Naive B cell (primary cell): ENCODE data around the gene HES6. TPM values are rescaled to one million over a fixed set of nuclear protein-coding genes. Genes with fewer than 3 reads are reported as not detected.
A peak's percentile ranks its signal among the peaks of the same experiment; 100 is the strongest.

ENCODE experiments used
- ATAC-seq, 2 donors: fragments of 150-1000 bp; cut with Tn5 transposase; 2 replicates each; pipeline ENCODE4 v1.10.0; 2021; ENCODE audit warnings: low read depth in 2 of 2, mild to moderate bottlenecking in 2 of 2, moderate library complexity in 2 of 2
- DNase-seq: peaks from one replicate; pipeline ENCODE4 v3.0.0; 2022
- H3K27ac Mint-ChIP-seq, 6 donors: one replicate each; pipeline ENCODE4 v1.8.0; 2020 to 2022; ENCODE audit warnings: mild to moderate bottlenecking in 6 of 6, mixed read lengths in 6 of 6, moderate library complexity in 5 of 6, inconsistent platforms in 2 of 6
- H3K27me3 Mint-ChIP-seq, 3 donors: one replicate each; pipeline ENCODE4 v1.8.0; 2021 to 2022; ENCODE audit warnings: mixed read lengths in 3 of 3, mild to moderate bottlenecking in 1 of 3
- H3K36me3 Mint-ChIP-seq, 2 donors: one replicate each; pipeline ENCODE4 v1.8.0; 2020 to 2022; ENCODE audit warnings: mixed read lengths in 2 of 2, inconsistent platforms in 1 of 2, mild to moderate bottlenecking in 1 of 2
- H3K4me1 Mint-ChIP-seq, 3 donors: one replicate each; pipeline ENCODE4 v1.8.0; 2020 to 2022; ENCODE audit warnings: mixed read lengths in 3 of 3, inconsistent platforms in 1 of 3, mild to moderate bottlenecking in 1 of 3, moderate library complexity in 1 of 3
- H3K4me3 Mint-ChIP-seq, 8 donors: one replicate each; pipeline ENCODE4 v1.8.0; 2020 to 2022; ENCODE audit warnings: mild to moderate bottlenecking in 8 of 8, mixed read lengths in 8 of 8, moderate library complexity in 8 of 8, inconsistent platforms in 2 of 8
- H3K9me3 Mint-ChIP-seq, 7 donors: one replicate each; pipeline ENCODE4 v1.8.0; 2020 to 2022; ENCODE audit warnings: mixed read lengths in 7 of 7, mild to moderate bottlenecking in 5 of 7, inconsistent platforms in 2 of 7, moderate library complexity in 1 of 7
- polyA plus RNA-seq, 6 donors: library from polyadenylated mRNA; unstranded; fragments of 300-500 nt; fragmentation: Illumina TruSeq; gene quantifications; one replicate each; pipeline ENCODE4 v1.2.3, GENCODE V29; 2021; ENCODE audit warnings: low read depth in 6 of 6

Gene HES6
- polyA plus RNA-seq, 6 donors from 2014 or later, result 2.5 to 6.9 (median 3.9) TPM

DNA sequence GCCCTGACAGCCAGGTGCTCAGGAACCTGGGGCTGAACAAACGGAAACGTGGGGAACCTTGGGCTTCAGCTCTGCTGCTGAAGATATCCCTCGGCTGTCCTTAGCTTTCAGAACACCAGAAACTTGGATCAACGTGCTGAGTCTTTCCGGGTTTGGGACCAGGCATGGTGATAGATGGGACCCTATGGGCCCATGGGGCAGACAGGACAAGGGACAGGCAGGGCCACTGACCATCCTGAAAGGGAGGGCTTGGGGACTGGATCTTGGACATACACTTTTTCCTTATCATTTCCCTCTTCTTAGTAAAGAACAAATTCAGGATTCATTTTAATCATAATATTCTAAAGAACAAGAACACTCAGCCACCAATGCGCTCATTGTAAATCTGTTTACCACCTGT lies 16.3 kb upstream of the HES6 start:
- Mint-ChIP-seq H3K9me3 (no peaks in the 10 kb centered on the region), H3K27me3 (no peaks in the 10 kb centered on the region), H3K36me3 (no peaks in the 10 kb centered on the region), H3K4me1 (peaks cover 0 to 3% (median 0%) of the 10 kb centered on the region in 3 donors), H3K27ac (peak overlapping the region in 1 of 6 donors; percentile 36), H3K4me3 (no peak overlapping the region)
- DNase-seq (no peak), ATAC-seq (no peak)

GRCh38 chr2:238255636-238256035 lies 15.8 kb upstream of the HES6 start:
- Mint-ChIP-seq H3K4me1 (peaks cover 0 to 3% (median 0%) of the 10 kb centered on the region in 3 donors), H3K27me3 (no peaks in the 10 kb centered on the region), H3K4me3 (no peak overlapping the region), H3K9me3 (no peaks in the 10 kb centered on the region), H3K36me3 (no peaks in the 10 kb centered on the region), H3K27ac (no peak overlapping the region)
- no peak for DNase-seq
- no peak for ATAC-seq

DNA sequence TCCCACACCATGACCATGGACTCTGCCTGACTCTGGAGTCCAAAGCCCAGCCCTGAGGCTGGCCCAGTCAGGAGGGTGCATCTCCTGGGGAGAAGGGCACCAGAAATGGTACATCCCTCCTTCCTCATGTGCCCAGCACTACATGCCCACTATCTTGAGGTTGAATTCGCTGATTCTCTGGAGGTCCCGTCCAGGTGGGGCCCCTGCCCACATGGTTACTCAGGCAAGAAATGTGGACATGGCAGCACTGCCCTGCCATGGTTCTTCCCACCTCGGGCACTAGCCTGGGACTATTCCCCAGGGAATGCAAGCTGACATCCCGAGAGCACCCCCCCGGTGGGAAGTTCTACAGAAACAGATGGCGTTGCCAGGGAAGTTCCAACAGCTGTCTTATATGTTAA lies 15.3 kb upstream of the HES6 start:
- no peak for DNase-seq
- Mint-ChIP-seq H3K4me3 (no peak overlapping the region), H3K36me3 (no peaks in the 10 kb centered on the region)

GRCh38 chr2:238254095-238254723 lies 14.4 kb upstream of the HES6 start:
- peak overlapping the region in 2 of 6 donors; percentile 34 to 97 for H3K27ac Mint-ChIP-seq
- no peak for ATAC-seq
- no peak overlapping the region for H3K4me3 Mint-ChIP-seq
- no peaks in the 10 kb centered on the region for H3K27me3 Mint-ChIP-seq
- no peaks in the 10 kb centered on the region for H3K36me3 Mint-ChIP-seq
- peaks cover 0 to 3% (median 0%) of the 10 kb centered on the region in 3 donors for H3K4me1 Mint-ChIP-seq
- DNase-seq, result no peak
- no peaks in the 10 kb centered on the region for H3K9me3 Mint-ChIP-seq

More for the DNA sequence above, 15.3 kb upstream of the HES6 start:
- no peaks in the 10 kb centered on the region for H3K27me3 Mint-ChIP-seq
- H3K27ac Mint-ChIP-seq, result no peak overlapping the region
- H3K4me1 Mint-ChIP-seq, result peaks cover 0 to 3% (median 0%) of the 10 kb centered on the region in 3 donors
- ATAC-seq, result no peak
- no peaks in the 10 kb centered on the region for H3K9me3 Mint-ChIP-seq

- H3K36me3 Mint-ChIP-seq, result no peaks in the 10 kb centered on the region
- H3K4me3 Mint-ChIP-seq, result peak overlapping the region in 1 of 8 donors; percentile 78
- no peaks in the 10 kb centered on the region for H3K9me3 Mint-ChIP-seq
- peaks cover 0 to 3% (median 1%) of the 10 kb centered on the region in 3 donors for H3K4me1 Mint-ChIP-seq
- H3K27me3 Mint-ChIP-seq, result no peaks in the 10 kb centered on the region
- DNase-seq, result no peak
- ATAC-seq, result no peak
- peak overlapping the region in 1 of 6 donors; percentile 32 for H3K27ac Mint-ChIP-seq
These were observed 13.2 kb upstream of the HES6 start for GRCh38 chr2:238252766-238253630.

DNA sequence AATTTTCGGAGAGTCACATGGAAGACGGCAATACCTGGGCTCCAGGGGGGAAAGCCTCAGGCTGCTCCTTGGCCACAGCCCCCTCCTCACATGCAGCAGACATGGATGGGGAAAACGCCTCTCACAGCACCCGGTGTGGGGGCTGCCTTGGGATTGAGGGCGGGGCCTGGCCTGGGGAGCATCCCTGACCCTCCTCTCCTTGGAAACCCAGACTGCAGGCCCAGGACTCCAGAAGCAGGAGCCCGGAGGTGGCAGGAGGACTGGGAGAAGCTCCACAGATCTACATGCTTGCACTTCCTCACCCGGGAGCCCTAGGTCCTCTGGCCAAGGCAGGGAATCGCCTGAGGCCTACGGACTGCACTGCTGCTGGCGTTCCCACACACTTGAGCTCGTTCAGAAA lies 12.1 kb upstream of the HES6 start:
- peaks cover 0 to 9% (median 3%) of the 10 kb centered on the region in 3 donors for H3K4me1 Mint-ChIP-seq
- no peaks in the 10 kb centered on the region for H3K36me3 Mint-ChIP-seq
- no peak overlapping the region for H3K4me3 Mint-ChIP-seq
- H3K27me3 Mint-ChIP-seq, result no peaks in the 10 kb centered on the region
- H3K9me3 Mint-ChIP-seq, result no peaks in the 10 kb centered on the region
- no peak overlapping the region for H3K27ac Mint-ChIP-seq
- ATAC-seq (no peak), DNase-seq (no peak)

DNA sequence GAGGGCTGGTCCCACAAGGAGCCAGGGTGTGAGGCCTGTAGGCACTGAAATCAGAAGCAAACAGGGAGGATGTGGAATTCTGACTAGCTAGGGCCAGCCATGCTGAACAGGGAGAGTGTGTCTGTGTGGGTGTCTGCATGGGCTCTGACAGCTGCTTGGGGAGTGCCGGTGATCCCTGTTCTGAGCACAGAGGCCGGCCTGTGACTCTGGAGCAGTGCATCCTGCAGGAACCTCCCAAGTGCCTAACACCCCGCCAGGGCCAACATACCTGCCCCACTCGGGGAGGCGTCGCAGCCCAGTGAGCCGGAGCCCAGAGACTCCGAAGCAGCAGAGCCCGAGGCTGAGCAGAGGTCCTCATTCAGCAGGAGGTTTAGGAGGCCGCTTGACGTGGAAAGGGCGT lies 11.5 kb upstream of the HES6 start:
- Mint-ChIP-seq H3K36me3 (peaks cover under 1 to 2% of the 10 kb centered on the region in 2 donors), H3K9me3 (no peaks in the 10 kb centered on the region), H3K27me3 (no peaks in the 10 kb centered on the region), H3K4me1 (peaks cover 0 to 9% (median 3%) of the 10 kb centered on the region in 3 donors), H3K27ac (peak overlapping the region in 2 of 6 donors; percentile 65 to 75), H3K4me3 (no peak overlapping the region)
- no peak for ATAC-seq
- no peak for DNase-seq

DNA sequence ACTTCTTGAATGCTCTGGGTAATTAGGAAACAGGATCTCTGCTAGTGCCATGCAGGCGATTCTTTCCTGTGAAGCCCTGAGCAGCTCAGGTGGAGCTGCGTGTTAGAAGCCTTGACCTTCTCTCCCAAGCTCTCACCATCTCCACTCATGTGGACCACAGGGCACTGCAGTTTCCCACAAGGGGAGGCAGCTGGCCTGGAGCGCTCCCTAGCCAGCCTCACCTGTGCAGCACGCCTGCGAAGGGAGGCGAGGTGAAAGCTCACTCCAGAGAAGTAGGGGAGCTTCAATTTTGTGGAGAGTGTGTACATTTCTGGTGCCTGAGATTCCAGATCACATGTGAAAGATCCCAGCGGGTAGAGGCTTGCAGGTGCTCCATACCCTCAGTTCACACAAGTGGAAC lies 11.1 kb upstream of the HES6 start:
- DNase-seq, result no peak
- Mint-ChIP-seq H3K4me1 (peaks cover 0 to 9% (median 3%) of the 10 kb centered on the region in 3 donors), H3K27ac (peak overlapping the region in 1 of 6 donors; percentile 75), H3K36me3 (peaks cover 4 to 6% of the 10 kb centered on the region in 2 donors), H3K9me3 (no peaks in the 10 kb centered on the region), H3K27me3 (no peaks in the 10 kb centered on the region), H3K4me3 (no peak overlapping the region)
- no peak for ATAC-seq

GRCh38 chr2:238247841-238248453 lies 8.1 kb upstream of the HES6 start:
- no peak overlapping the region for H3K4me3 Mint-ChIP-seq
- H3K4me1 Mint-ChIP-seq, result peaks cover 0 to 9% (median 0%) of the 10 kb centered on the region in 3 donors
- ATAC-seq (no peak), DNase-seq (no peak)
- H3K36me3 Mint-ChIP-seq, result peaks cover 6 to 8% of the 10 kb centered on the region in 2 donors
- peak overlapping the region in 1 of 6 donors; percentile 73 for H3K27ac Mint-ChIP-seq
- no peaks in the 10 kb centered on the region for H3K27me3 Mint-ChIP-seq
- no peaks in the 10 kb centered on the region for H3K9me3 Mint-ChIP-seq

GRCh38 chr2:238247002-238247822 lies 7.4 kb upstream of the HES6 start:
- Mint-ChIP-seq H3K36me3 (peaks cover 6 to 8% of the 10 kb centered on the region in 2 donors), H3K27ac (peak overlapping the region in 2 of 6 donors; percentile 49 to 73)
- DNase-seq, result no peak

GRCh38 chr2:238244151-238244550 lies 4.3 kb upstream of the HES6 start:
- Mint-ChIP-seq H3K27ac (no peak overlapping the region), H3K9me3 (peaks cover 0 to 2% (median 0%) of the 10 kb centered on the region in 7 donors)
- no peak for ATAC-seq

More at GRCh38 chr2:238247002-238247822, 7.4 kb upstream of the HES6 start:
- Mint-ChIP-seq H3K27me3 (no peaks in the 10 kb centered on the region), H3K4me1 (peaks cover 0 to 9% (median 0%) of the 10 kb centered on the region in 3 donors), H3K4me3 (no peak overlapping the region), H3K9me3 (no peaks in the 10 kb centered on the region)
- ATAC-seq, result no peak

GRCh38 chr2:238243496-238244076 lies 3.7 kb upstream of the HES6 start:
- no peak overlapping the region for H3K27ac Mint-ChIP-seq

More at GRCh38 chr2:238244151-238244550, 4.3 kb upstream of the HES6 start:
- no peak for DNase-seq
- peaks cover 6 to 8% of the 10 kb centered on the region in 2 donors for H3K36me3 Mint-ChIP-seq
- H3K4me1 Mint-ChIP-seq, result peaks cover 4 to 15% (median 5%) of the 10 kb centered on the region in 3 donors
- peaks cover 0 to 4% (median 4%) of the 10 kb centered on the region in 3 donors for H3K27me3 Mint-ChIP-seq
- H3K4me3 Mint-ChIP-seq, result no peak overlapping the region

More at GRCh38 chr2:238243496-238244076, 3.7 kb upstream of the HES6 start:
- no peak for DNase-seq
- Mint-ChIP-seq H3K27me3 (peaks cover 0 to 4% (median 4%) of the 10 kb centered on the region in 3 donors), H3K36me3 (peaks cover 6 to 8% of the 10 kb centered on the region in 2 donors), H3K4me1 (peaks cover 4 to 15% (median 5%) of the 10 kb centered on the region in 3 donors), H3K9me3 (peaks cover 0 to 2% (median 0%) of the 10 kb centered on the region in 7 donors), H3K4me3 (no peak overlapping the region)
- no peak for ATAC-seq
